HPDE6-E6E7 (cell line): ENCODE measurements around the gene CABP4.

Source experiments
- DNase-seq: peaks from one replicate; pipeline ENCODE4 v3.0.0; 2011; ENCODE audit warnings: missing footprints; ENCODE audit errors: extremely low spot score

Gene CABP4

DNA sequence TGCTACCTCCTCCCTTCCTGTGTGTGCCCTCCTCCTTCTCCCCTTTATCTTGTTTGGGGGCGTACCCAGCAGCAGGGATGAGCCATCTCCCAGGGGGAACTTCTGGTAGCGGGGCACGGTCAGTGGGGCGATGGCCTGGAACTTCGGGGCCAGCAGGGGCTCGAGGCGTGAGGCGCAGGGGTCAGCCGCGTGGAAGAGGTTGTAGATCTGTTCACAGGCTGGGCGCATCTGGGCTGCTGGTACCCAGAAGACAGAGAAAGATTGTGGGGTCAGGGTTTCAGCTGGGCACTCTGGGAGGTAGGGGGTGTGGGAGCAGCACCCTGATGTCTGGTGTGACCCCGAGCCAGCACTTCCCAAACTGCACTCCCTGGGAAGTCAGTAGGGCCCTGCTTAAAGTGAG, 41.0 kb downstream of the CABP4 start:
- DNase-seq, result no peak

DNA sequence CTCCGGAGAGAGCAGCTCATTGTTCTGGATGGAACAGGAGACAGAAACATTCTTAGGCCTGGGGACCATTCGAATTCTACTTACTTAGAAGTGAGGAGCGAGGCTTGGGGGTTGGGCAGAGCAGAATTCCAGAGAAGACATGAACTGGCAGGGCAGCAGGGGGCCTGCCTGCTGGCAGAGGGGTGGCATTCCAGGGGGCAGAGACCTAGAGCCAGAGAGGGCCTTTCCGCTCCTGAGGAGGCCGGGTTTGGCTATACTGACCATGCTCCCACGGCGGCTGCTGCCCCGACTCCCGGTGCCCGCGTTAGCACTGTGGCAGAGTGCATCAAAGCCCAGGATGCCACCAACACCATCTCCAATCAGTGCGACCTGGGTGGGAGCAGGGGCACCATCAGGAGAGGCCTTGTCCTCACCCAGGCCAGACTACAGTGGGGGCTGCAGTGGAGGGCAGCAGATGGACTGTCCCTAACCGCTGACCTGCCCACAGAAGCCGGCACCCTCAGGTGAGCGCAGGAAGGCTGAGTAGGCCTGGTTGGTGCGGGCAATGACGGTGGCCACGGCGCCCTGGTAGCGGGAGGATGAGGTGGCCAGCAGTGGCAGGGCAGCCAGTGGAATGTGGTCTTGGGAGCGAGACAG, 42.6 kb downstream of the CABP4 start:
- no peak for DNase-seq

DNA sequence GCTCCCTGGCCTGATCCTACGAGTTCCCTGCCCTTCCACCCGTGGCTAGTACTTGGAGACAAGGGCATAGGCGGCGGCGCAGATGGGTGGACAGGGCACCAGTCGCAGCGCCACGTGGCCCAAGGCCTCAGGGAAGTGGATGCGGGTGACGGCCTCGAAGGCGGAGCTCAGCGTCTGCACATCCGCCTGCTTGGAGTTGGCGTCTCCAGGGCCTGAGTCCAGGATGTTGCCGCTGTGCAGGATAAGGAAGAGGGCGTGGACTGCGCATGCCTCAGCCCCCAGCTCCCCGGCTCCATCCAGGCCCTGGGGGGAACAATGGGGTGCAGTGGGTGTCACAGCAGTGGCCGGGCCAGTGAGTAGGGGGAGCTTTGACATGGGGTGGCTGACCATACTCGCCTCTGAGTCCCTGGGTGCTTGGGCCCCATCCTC, 43.4 kb downstream of the CABP4 start:
- DNase-seq, result no peak

DNA sequence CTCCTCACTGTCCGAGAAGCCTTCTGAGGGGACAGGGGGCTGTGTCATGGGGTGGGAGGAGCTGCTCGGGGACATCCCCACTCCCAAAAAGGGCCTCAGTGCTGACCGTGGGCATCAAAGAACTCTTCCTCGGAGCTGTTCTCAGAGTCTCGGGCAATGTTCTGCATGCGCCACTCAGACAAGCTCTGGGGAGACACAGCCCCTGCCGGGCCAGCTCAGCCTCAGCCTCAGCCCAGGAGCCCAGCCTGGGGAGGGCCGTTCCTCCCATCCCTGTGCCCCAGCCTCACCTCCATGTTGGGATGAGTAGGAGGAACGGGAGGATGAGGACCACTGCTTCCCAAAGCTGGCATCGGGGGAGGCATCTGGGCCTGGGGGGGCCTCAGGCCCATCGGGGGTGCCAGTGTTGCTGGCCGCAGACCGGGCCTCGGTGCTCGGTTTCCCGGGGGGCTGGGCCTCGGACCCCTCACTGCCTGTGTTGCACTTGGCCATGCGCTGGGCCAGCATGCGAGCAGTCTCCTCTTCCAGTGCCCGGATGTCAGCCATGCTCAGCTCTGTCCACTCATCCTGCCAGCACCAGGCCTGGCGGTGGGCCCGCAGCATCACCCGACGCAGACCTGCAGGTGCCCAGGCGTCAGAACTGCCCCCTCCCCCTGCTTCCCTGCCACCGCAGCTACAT, 44.8 kb downstream of the CABP4 start:
- DNase-seq, result no peak

DNA sequence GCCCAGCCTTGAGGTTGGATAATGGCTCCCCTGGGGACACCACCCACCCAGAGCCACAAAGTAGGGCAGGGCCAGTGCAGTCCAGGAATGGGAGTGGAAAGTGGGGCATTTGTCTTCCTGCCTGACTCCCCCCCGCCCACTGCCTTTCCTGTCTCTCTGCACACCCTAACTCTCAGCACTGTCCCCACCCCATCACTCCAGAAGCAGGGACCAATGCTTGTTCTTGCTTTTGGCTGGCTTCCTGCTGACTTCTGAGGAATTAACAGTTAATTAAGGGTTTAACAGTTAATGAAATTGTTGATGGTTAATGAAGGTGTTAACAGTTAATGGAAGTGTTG, 45.3 kb downstream of the CABP4 start:
- no peak for DNase-seq

DNA sequence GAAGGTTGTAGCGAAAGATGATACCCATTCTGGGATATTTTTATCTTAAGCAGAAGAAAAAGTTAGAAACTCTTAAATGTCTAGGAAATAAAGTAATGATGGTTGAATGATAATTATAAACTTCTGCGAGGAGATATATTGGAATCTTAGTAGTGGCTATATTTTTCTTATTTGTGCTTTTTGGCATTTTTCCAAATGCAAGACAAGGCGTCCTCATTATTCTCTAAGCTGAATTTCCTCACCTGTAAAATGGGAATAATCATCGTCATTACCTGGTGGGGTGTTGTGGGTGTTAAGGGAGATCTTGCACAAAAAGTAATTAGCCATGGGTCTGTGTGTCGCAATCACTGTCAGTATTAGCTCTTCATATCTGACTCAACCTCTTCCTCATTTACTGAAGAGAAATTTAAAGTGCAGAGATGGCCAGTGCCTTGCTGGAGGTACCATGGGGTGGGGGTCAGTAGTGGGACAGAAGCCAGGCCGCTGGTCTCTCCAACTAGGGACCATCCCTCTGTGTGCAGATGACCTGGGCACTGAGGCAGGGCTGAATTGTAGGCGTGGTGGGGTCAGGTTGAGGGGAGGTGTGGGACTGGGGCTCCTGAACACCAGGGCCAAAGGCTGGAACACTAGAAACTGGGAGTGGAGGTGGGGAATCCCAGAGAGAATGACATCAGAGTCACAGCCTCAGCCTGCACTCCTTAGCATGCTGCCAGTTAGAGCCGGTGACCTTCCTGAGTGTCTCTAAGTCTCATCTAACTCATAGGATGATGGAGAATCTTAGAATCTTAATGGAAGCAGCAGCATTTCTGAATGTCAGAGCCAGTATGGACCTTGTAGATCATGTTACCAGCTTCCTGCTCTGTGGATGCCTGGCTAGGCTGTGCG, 45.9 kb downstream of the CABP4 start:
- no peak for DNase-seq

DNA sequence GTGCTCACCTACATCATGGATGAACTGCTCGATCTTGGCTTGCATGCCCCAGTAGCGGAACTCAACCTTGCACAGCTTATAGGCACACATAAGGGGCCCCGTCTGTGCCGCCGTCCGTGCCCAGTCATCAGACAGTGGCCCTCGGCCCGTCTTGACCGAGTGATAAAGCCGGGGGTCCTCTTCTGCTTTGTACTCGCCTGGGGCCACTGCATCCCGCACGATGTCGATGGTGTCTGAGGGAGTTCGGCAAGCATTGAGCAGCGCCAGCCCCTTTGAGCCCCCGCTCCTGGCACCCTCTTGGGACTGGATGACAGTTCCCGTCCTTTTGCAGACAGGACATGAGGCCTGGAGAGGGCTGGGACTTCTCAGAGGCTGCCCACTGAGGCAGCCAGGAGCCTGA, 46.7 kb downstream of the CABP4 start:
- DNase-seq, result no peak

DNA sequence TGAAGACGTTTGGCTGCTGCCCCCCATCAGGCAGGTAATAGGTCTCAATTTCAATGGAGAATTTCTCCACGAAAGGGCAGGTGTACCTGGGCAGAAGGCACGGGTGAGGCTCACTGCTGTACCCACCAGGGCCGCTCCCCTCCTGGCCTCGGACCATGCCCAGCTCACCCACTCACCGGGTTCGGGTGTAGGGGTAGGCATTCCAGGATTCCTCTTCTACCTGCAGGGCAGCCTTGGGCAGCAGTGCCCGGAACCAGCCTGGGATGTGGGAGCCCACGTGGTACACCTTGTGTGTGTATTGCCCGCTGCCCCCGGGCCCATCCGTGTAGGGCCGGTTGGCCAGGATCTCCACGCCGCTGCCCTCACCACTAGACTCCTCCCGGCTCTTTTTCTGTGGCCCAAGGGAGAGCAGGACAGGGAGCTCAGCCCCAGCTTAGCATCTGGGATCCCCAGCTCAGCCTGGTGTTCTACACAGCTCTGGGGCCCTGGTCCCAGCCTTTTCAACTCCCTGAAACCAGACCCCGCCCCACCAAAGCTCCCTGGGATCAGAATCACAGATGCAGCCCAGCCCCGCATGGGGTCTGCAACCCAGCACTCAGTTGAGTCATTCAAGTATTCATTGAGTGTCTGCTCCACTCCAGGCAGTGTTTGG, 47.3 kb downstream of the CABP4 start:
- no peak for DNase-seq

DNA sequence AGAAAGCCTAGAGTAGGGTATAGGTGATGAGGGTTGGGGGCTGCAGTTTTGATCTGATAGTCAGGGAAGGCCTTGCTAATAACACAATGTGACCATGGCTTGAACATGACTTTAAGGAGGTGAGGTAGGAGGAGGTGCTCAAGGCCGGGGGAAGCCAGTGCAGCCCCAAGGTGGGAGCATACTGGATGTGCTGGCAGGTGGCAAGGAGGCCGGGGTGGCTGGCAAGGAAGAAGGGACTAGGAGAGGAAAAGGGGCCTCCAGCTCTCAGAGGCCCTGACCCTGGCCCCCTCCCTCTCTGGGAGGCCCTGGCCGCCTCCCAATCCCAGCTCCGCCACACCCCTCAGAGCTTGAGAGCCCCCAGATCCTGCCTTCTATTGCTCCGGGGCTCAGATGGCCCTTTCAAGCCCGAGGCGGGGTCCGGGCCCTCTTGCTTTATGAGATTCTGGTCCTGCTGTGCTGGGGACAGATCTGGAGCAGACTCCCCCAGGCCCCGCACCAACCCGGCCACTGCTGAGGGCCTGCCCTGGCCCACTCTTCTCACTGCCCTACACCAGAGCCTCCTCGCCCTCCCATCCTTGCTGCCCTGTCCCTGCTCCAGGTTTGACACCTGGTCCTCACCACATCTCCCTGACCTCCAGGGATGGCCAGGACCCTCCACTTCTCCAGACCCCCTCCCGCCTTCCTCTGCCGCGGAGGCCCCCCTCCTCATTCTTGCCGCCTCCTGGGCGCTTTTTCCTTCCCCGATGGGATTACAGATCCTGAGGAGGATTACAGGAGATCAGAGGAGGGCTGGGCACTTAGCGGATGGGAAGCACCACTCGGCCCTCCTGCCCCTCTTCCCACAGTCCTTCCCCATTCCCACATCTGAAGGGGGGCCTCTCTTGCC, 48.2 kb downstream of the CABP4 start:
- DNase-seq, result no peak

DNA sequence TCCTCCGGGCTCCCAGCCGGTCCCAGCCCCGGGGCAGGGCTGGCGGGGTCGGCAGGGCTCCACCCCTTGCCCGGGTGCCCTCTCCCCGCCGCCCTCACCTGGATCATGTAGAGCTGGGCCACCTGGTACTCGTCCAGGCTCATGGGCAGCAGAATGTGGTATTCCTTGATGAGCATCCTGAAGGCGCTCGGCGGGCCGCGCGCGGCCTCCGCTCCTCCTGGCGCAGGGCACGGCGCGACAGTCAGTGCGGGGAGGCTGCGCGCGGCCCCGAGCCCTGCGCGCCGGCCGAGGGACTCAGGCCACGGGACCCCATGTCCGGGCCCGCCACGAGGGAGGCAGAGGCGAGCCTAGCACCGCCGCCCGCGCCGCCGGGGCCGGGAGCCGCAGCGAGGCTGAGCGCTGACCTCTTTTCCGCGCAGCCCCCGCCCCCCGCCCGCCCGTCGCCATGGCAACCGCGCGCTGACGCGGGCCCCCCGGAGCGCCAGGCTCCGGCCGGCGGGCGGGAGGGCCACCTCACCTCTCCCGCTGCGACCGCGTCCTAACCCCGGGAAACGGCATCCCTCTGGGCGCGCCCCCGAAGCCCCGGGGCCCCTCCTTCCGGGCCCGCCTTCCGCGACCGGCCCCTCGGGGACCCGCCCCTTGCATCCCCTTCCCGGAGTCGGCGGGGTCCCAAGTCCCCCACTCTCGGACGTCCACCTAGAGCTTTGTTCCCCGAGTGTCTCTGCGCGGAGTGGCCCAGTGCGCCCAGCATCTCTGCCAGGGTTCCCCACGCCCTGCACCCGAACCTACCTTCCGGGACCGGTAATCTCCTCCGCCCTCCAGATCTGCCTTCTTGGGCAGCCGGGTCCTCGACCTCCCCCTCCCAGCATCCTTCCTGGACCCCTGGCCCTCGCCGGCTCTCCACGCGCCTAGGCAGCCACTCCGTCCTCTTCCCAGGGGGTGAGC, 49.1 kb downstream of the CABP4 start:
- no peak for DNase-seq

DNA sequence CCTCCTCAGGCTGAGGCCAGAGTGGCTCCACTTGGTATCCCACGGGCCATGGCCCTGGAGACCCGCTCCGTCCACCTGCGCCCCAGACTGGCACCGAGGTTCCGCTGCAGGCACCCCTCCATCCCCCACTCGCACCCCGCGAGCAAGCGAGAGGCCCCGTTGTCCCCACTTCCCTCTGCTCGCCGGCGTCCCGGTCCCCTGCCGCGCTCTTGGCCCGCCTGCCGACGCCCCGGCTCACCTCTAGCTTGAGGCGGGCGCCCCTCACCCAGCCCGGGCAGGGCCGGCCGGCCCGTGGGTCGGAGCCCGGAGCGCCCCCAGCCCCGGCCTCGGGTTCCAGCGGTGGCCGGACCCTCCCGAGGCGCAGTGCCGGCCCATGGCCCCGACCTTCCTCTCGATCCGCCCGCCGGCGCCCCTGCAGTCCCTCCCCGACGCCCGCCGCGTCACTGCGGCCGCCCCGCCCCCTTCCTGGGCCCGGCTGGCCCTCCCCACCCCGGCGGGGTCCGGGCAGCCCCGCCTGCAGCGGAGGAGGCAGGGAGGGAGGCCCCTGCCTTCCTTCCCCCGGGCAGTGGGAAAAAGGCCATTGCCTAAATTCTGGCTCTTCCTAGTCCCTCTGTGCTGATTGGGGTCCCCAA, 49.9 kb downstream of the CABP4 start, which contains the start of gene PITPNM1:
Gene PITPNM1 (minus strand): TSS at position 414 of the 632 bp plus-strand sequence. CDS start 1,183 bp downstream, outside the sequence.
- peak; percentile 83 for DNase-seq

DNA sequence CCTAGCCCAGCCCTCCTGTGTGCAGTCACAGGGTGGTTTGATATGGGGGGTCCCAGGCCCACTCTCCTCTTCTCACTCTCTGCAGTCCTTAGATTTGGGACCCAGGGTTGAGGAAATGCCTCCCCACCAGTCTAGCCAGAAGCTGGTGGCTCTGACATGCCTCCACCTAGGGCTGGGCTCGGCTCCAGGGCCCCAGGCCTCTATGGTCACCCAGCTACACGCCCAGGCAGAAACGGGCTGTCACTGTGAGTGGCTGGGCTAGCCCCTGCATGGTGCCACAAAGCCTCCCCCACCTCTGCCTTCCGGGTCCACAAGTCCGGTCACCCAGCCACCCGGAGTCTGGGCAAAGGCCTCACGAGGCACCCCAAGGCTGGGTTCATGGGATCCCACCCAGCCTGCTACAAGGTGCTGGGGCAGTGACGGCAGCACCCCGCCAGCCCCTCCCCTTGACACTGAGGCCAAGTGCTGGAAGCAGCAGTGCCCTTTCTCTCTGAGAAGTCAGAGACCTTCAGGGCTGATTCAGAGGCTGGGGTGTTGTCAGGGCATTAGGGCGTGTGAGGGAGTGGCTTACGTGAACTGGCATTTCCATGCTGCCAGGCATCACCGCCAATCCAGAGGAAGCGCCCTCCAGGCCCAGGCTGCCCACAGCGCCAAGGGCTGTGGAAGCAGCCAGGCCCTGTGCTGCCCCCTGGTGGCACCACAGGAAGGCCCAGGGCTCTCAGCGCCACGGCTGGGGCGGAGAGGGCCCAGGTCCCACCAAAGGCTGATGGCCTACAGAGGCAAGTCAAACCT, 50.6 kb downstream of the CABP4 start:
- peak; percentile 94 for DNase-seq

DNA sequence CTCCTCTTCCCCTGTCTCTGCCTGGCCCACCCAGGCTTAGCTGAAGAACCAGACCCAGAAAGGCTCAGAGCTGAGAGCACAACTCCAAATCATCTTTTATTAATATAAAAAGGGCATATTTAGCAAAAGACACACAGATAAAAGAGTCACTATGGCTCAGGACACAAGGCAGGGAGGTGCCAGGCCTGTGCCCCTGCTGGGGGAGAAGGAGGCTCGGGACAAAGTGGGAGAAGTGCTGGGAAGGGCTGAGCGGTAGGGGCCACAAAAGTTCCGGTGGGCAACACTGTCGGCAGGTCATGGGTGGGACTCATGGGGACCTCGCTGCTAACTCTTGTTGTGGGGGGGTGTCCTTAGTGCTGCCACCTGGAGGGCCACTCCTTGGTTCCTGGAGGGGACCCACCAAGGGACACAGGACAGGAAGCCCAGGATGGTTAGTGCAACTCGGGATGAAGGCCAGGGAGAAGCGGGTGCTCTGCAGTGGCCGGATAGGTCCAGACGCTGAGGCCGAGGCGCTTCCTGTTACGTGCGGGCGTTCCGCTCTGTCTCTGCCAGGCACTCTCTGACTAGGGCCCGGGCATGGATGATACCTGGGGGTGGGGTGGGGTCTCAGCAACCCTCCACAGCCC, 51.4 kb downstream of the CABP4 start:
- no peak for DNase-seq

DNA sequence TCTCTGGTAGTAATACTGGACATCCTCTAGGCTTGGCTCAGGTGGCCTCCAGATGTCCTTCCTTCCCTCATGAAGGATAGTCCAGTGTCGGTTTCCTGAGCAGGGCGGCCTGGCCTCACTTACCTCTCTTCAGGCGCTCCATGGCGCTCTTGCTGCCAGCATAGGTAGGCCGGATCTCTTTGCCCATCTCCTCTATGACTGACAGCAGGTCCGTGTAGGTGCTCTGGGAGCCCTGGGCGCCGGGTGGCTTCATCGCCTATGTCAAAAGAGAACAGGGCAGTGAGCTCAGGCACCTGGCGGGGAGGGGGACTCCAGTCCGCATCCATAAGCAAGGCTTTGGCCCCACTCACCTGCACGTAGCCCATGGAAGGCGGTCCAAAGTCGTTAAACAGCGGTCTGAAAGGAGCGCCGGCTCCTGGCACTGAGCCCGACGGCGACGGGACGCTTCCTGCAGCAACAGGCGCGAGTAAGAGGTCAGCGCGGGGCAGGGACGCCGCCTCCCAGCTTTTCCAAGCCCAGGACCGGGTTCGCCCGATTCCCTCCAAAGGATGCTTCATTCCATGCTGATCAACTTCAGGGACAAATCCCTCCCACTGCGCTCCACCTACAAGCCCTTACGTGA, 52.2 kb downstream of the CABP4 start:
- no peak for DNase-seq

DNA sequence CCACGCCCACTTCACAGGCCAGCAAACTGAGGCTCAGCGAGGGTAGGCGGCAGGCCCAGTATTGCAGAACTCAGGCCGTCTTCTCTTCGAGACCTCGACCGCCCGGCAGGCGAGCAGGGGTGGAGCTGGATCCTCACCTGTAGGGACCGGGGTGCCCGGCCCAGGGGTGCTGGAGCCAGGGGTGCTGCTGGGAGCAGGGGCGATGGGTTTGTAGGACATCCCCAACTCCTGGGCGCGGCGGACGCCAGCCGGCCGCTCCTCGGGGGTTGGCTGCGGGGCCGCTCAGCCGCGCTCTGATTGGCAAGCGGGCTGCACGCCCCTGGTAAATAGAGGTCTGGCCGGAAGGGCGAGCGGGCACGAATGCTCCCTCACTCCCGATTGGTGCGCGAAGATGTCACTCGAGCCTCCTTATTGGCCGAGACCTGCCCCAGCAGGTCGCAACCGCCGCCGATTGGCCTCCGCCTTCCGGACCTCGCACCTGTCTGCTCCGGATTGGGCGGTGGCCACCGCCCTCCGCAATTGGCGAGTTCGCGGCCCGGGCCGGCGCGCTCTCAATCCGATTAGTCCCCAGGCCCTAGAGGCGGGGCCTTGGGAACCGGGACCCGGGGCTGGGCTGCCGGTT, 52.8 kb downstream of the CABP4 start, which contains the start of gene CDK2AP2:
Gene CDK2AP2 (minus strand): TSS at position 299 of the 622 bp plus-strand sequence. CDS start 80 bp downstream, at position 219.
- DNase-seq, result peak; percentile 95

DNA sequence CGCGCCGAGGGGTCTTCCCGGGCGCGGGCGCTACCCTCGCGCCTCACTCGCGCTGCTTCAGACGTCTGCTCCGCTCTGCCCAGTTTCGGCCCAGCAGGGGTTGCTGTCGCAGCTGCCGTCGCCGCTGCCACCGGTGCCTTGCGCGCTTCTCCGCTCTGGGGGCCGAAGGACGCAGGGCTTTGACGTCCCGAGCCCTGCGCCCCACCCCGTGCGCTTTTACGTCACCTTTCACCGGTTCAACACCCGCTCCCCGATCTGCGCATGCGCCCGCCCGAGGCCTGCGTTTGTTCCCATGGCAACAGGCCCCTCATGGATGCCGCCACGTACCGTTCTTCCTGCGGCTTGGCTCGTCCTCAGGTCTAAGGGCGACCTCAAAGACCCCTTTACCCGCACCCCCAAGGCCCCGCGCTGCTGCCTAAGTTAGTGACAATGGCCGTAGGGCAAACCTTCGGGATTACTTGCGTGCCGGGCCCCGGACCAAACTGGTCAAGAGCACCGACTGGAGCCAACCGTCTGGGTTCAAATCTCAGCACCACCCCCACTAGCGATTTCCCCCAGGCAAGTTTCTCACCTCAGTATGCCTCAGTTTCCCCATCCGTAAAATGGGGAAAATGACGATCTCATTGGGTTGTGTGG, 53.5 kb downstream of the CABP4 start:
- peak; percentile 99 for DNase-seq

DNA sequence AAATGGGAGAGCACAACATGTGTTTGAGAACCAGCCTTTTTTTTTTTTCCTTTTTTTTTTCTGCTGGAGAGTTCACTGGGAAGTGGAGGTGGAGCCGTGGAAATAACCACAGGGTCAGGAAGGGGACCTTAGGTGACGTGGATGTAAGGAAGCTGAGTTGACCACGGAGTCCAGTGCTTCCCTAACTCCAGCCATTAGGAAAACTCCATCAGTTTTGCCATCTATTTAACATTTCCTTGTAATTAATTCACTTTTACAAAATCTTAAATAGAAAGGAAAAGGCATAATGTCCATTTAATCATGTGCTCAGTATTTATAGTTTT, 54.8 kb downstream of the CABP4 start:
- DNase-seq, result no peak
